Suprapubic skin (tissue), 4 donors: ENCODE results near the gene BAIAP3. TPM values are rescaled to one million over a fixed set of nuclear protein-coding genes. Genes with fewer than 3 reads are reported as not detected.

Source experiments
- DNase-seq, 2 donors: peaks; one replicate each; pipeline ENCODE4 v3.0.0-alpha.2; 2019; ENCODE audit warnings: low spot score in 2 of 2
- H3K27ac ChIP-seq: fragments of 200-600 bp; sonication (generic); one replicate; pipeline ENCODE4 v1.5.1; 2019
- H3K27me3 ChIP-seq: fragments of 200-600 bp; sonication (generic); one replicate; pipeline ENCODE4 v1.5.1; 2019
- H3K36me3 ChIP-seq: fragments of 200-600 bp; sonication (generic); one replicate; pipeline ENCODE4 v1.5.1; 2019
- H3K4me1 ChIP-seq: fragments of 200-600 bp; sonication (generic); one replicate; pipeline ENCODE4 v1.5.1; 2019
- H3K4me3 ChIP-seq: fragments of 200-600 bp; sonication (generic); one replicate; pipeline ENCODE4 v1.5.1; 2019; ENCODE audit warnings: mild to moderate bottlenecking
- H3K9me3 ChIP-seq: fragments of 200-600 bp; sonication (generic); one replicate; pipeline ENCODE4 v1.5.1; 2019
- EP300 ChIP-seq: sonication (generic); formaldehyde crosslinking; IDR thresholded peaks from one replicate; pipeline ENCODE4 v1.6.1; 2017; ENCODE audit warnings: antibody characterized with exemption
- POLR2A ChIP-seq, 2 donors: fragments of 450-650 bp; IDR thresholded peaks; one replicate each; pipeline ENCODE4 v1.6.1; 2017; ENCODE audit warnings: antibody characterized with exemption in 2 of 2, mild to moderate bottlenecking in 2 of 2, moderate library complexity in 2 of 2
- POLR2AphosphoS5 ChIP-seq, 3 donors: sonication (generic); formaldehyde crosslinking; IDR thresholded peaks; one replicate each; pipeline ENCODE4 v1.6.1; 2017; ENCODE audit warnings: antibody characterized with exemption in 3 of 3
- WGBS: methylation state at CpG from one replicate; pipeline ENCODE4 v1.1.5; 2018; 5-methylcytosine and 5-hydroxymethylcytosine counted together
- total RNA-seq, 4 donors: library from RNA; depleted of rRNA; stranded (reverse); fragments of >200 nt; gene quantifications; one replicate each; pipeline ENCODE4 v1.1.0, GENCODE V29; 2016
- TF ChIP-seq, protein P1 (sequence below), 2 donors: fragments of 200-600 bp in 1 of 2; fragments of 450-650 bp in 1 of 2; sonication (generic) in 1 of 2; IDR thresholded peaks; one replicate each; pipeline ENCODE4 v1.5.1; 2016 to 2019; ENCODE audit warnings: antibody characterized with exemption in 2 of 2, mild to moderate bottlenecking in 1 of 2, moderate library complexity in 1 of 2

Gene BAIAP3
- total RNA-seq, 4 donors from 2014 or later, result 0.87 to 6.2 (median 2.5) TPM

DNA sequence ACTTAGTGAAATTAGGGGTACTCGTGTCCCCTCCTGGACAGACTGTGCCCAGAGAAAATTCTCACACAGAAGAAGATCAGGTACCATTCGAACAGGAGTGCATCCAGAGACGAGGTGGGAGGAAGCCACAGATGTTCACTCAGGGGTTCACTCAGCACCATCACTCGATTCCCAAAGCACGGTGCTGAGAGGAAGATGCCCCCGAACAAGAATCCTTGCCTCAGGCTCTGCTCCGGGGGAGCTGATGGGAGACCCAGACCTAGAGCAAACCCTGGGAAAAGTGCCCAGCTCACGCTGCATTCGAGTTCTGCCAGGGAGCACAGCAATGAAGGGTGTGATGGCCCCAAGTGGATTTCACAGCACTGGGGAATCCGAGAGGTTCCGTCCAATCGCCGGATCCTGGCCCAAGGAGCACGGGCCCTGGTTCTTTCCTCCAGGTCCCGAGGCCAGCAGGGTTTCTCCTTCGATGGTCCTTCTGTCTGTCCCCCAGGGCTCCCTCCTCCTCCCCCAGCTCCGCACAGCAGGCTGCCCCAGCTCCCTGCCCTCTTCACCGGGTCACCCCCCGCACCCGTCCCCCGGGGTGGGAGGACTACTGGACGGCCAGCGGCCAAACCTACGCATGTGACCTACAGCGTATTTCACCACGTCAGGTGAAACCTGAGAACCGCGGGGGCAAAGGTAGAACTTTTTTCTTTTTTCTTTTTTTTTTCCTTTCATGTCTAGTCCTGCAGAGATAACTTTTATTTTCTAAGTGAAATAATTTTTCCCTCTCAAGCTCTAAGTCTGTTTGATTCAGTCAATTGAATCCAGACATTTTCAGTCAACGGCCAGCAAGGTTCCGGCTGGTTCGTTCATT is 34.2 kb upstream of the BAIAP3 start:
- DNase-seq, result no peak
- Histone ChIP-seq H3K27me3 (peaks cover 53% of the 10 kb centered on the region), H3K4me3 (no peak overlapping the region), H3K27ac (no peak overlapping the region), H3K4me1 (peaks cover 25% of the 10 kb centered on the region), H3K36me3 (no peaks in the 10 kb centered on the region), H3K9me3 (no peaks in the 10 kb centered on the region)
- 49% methylated on average over 31 of the region's 31 CpGs for WGBS
- TF ChIP-seq EP300 (no peak), POLR2AphosphoS5 (IDR thresholded peaks at IDR 0.05) (no peak), POLR2A (IDR thresholded peaks at IDR 0.05) (no peak)
- TF ChIP-seq, protein P1, sequence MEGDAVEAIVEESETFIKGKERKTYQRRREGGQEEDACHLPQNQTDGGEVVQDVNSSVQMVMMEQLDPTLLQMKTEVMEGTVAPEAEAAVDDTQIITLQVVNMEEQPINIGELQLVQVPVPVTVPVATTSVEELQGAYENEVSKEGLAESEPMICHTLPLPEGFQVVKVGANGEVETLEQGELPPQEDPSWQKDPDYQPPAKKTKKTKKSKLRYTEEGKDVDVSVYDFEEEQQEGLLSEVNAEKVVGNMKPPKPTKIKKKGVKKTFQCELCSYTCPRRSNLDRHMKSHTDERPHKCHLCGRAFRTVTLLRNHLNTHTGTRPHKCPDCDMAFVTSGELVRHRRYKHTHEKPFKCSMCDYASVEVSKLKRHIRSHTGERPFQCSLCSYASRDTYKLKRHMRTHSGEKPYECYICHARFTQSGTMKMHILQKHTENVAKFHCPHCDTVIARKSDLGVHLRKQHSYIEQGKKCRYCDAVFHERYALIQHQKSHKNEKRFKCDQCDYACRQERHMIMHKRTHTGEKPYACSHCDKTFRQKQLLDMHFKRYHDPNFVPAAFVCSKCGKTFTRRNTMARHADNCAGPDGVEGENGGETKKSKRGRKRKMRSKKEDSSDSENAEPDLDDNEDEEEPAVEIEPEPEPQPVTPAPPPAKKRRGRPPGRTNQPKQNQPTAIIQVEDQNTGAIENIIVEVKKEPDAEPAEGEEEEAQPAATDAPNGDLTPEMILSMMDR (IDR thresholded peaks at IDR 0.05), result no peak

DNA sequence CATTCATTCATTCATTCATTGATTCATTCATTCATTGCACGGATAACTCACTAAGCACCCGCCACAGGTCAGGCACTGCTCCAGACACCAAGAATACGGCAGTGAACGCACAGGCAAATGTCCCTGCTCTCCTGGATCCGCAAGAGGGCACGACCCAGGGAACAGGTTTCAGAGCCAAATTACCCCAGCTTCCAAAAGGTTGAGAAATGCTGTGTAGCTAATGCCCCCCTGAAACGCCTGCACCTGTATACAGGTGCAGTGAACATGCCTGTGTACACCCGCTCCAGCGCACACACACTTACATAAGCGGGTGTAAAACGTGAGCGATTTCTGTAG is 33.6 kb upstream of the BAIAP3 start:
- H3K36me3 ChIP-seq, result no peaks in the 10 kb centered on the region
- no peaks in the 10 kb centered on the region for H3K9me3 ChIP-seq
- TF ChIP-seq POLR2AphosphoS5 (IDR thresholded peaks at IDR 0.05), result no peak
- TF ChIP-seq EP300, result no peak
- no peak for TF ChIP-seq POLR2A (IDR thresholded peaks at IDR 0.05)
- H3K27ac ChIP-seq, result no peak overlapping the region
- no peak for DNase-seq
- no peak overlapping the region for H3K4me3 ChIP-seq
- H3K27me3 ChIP-seq, result peaks cover 51% of the 10 kb centered on the region
- H3K4me1 ChIP-seq, result peaks cover 25% of the 10 kb centered on the region
- 59% methylated on average over 12 of the region's 12 CpGs for WGBS

DNA sequence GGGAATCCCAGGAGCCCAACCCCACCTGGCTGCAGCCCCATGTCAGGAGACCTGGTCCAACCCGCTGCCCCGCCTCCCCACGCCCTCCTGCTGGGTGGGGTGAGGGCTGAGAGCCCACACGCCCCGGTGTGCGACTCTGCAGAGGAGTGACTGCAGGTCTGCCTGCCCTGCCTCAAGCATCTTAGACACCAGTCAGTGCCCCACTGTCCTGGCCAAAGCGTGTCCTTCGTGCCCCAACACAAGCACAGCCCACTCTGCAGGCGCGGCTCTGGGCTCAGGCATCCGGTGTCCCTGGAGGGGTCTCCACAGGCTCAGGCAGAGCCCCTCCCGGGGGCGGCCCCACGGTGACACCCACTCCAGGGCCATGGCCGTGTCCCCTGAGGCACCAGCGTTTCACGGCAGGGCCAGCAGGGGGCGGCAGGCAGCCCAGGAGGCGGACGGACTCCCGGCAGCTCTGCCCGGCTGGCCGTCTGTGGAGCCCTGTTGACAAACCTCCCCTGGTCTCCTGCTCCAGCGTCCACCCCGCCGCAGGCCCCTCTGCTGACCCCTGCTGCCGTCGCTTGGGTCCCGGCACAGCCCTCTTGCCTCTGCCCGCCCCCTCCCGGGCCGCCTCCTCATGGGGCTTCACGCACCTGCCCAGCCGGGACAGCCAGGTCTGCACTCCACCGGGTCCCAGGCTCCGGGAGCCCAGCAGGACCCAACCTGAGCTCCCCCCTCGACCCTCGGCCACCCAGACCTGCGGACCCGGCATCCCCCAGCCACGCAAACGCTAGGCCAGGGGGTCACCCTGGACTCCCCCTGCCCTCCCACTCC is 32.6 kb upstream of the BAIAP3 start:
- Histone ChIP-seq H3K36me3 (no peaks in the 10 kb centered on the region), H3K27me3 (peaks cover 45% of the 10 kb centered on the region), H3K4me1 (peaks cover 25% of the 10 kb centered on the region), H3K9me3 (no peaks in the 10 kb centered on the region), H3K4me3 (peak overlapping the region; percentile 9), H3K27ac (no peak overlapping the region)
- DNase-seq, result no peak
- 19% methylated on average over 25 of the region's 42 CpGs for WGBS
- no peak for TF ChIP-seq POLR2A (IDR thresholded peaks at IDR 0.05)
- TF ChIP-seq, protein P1 (IDR thresholded peaks at IDR 0.05), result peak; percentile 34 to 89

DNA sequence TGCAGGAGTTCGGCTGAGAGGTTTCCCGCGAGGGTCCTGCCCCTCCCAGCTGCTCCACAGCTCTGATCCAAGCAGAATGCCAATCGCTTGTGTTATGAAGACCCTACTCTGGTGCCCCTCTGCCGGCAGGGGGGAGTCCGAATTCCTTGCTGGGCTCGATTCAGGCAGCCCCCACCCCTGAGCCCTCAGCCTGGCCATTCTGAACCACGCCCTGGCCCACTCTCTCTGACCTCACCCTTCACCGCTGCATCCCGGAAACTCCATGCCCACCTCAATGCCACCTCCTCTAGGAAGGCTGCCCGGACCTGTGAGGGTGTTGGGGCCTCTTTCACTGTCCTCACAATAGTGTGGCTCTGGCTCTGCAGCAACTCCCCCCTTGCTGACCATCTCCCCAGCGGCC is 31.9 kb upstream of the BAIAP3 start:
- no peak overlapping the region for H3K4me3 ChIP-seq
- H3K4me1 ChIP-seq, result peaks cover 25% of the 10 kb centered on the region
- H3K27me3 ChIP-seq, result peaks cover 43% of the 10 kb centered on the region
- TF ChIP-seq POLR2A (IDR thresholded peaks at IDR 0.05) (no peak), EP300 (no peak), POLR2AphosphoS5 (IDR thresholded peaks at IDR 0.05) (no peak)
- TF ChIP-seq, protein P1 (IDR thresholded peaks at IDR 0.05), result no peak
- H3K9me3 ChIP-seq, result no peaks in the 10 kb centered on the region
- H3K36me3 ChIP-seq, result no peaks in the 10 kb centered on the region
- no peak for DNase-seq
- WGBS, result 86% methylated on average over 12 of the region's 12 CpGs
- H3K27ac ChIP-seq, result no peak overlapping the region

DNA sequence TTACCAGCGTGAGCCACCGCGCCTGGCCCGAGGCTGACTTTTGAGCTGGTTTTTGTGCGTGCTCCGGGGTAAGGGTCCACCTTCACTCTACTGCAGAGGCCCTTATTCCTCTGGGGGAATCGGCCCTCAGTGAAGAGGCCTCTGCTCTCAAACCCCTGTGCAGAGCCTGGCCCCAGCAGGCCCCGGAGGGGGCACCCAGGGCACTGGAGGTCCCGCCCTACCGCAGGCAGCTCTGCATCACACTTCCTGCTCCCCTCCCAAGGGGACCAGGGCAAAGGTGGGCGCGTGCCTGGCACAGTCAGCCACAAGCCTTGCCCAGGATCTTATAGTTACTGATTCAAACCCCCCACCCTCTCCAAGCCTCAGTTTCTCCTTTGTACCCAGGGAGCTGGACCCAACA is 27.6 kb upstream of the BAIAP3 start:
- no peaks in the 10 kb centered on the region for H3K9me3 ChIP-seq
- H3K27me3 ChIP-seq, result peaks cover 6% of the 10 kb centered on the region
- H3K27ac ChIP-seq, result no peak overlapping the region
- no peak overlapping the region for H3K4me3 ChIP-seq
- DNase-seq, result no peak
- no peaks in the 10 kb centered on the region for H3K36me3 ChIP-seq
- H3K4me1 ChIP-seq, result peaks cover 22% of the 10 kb centered on the region
- TF ChIP-seq EP300 (no peak), POLR2AphosphoS5 (IDR thresholded peaks at IDR 0.05) (no peak), POLR2A (IDR thresholded peaks at IDR 0.05) (no peak)
- TF ChIP-seq, protein P1 (IDR thresholded peaks at IDR 0.05), result no peak
- WGBS, result 77% methylated on average over 4 of the region's 12 CpGs
